ENCODE results near the gene SPEM2. TPM values are rescaled to one million over a fixed set of nuclear protein-coding genes. Genes with fewer than 3 reads are reported as not detected.

SPEM2 gene
- total RNA-seq, 2 donors from 2014 or later: 5.3 TPM; not detected in 1

GRCh38 chr17:7460850-7461660, 35.6 kb downstream of the SPEM2 start:
- no peak overlapping the region for H3K27ac ChIP-seq
- WGBS: 90% methylated on average over 7 of the region's 7 CpGs

DNA sequence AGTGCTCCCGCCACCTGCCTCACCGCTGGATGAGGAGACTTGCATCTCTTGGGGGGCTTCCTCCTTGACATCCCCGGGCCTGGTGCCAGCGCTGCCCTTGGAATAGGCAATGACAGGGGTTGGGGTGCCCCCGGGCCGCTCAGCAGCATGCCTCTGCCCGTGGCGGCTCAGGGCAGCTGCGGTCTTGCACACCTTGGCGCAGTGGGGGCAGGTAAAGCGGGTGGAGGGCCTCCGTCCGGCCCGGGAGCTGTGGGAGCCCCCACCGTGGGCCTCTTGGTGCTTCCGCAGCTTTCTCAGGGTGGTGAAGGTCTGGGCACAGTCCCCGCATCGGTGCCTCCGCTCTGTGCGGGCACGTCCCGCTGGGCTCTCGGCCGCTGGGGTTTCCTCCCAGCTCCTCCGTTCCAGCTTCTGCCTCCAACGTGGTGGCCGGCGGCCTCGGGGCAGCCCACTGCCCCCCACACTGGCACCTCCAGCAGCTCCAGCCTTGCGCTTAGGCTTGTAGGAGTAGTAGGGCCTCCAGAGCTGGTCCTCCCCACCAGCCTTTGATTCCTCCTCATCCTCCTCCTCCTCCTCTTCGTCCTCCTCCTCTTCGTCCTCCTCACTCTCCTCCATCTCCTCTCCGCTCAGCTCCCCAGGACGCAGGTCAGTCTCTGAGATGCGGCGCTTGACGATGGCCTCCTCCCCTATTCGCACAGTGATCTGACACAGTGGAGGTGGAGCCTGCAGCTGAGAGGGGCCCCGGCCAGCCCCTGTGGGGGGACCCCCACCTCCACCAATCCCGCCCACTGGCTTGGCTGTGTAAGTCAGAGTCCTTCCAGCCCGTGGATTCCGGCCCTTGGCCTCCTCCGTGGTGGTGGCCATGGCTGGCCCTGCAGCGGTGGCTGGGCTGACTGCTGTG, 37.3 kb downstream of the SPEM2 start:
- no peaks in the 10 kb centered on the region for H3K9me3 ChIP-seq
- WGBS: 87% methylated on average over 43 of the region's 44 CpGs
- no peak overlapping the region for H3K27ac ChIP-seq
- H3K36me3 ChIP-seq: peaks cover 4 to 5% of the 10 kb centered on the region in 2 donors
- no peaks in the 10 kb centered on the region for H3K4me1 ChIP-seq (replicated peaks)
- TF ChIP-seq, protein P1, sequence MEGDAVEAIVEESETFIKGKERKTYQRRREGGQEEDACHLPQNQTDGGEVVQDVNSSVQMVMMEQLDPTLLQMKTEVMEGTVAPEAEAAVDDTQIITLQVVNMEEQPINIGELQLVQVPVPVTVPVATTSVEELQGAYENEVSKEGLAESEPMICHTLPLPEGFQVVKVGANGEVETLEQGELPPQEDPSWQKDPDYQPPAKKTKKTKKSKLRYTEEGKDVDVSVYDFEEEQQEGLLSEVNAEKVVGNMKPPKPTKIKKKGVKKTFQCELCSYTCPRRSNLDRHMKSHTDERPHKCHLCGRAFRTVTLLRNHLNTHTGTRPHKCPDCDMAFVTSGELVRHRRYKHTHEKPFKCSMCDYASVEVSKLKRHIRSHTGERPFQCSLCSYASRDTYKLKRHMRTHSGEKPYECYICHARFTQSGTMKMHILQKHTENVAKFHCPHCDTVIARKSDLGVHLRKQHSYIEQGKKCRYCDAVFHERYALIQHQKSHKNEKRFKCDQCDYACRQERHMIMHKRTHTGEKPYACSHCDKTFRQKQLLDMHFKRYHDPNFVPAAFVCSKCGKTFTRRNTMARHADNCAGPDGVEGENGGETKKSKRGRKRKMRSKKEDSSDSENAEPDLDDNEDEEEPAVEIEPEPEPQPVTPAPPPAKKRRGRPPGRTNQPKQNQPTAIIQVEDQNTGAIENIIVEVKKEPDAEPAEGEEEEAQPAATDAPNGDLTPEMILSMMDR (IDR thresholded peaks at IDR 0.05): no peak
- TF ChIP-seq POLR2AphosphoS5 (IDR thresholded peaks at IDR 0.05) (no peak), POLR2A (IDR thresholded peaks at IDR 0.05) (no peak)
- no peaks in the 10 kb centered on the region for H3K27me3 ChIP-seq (replicated peaks; ENCODE audit: insufficient read depth)
- no peak for DNase-seq (ENCODE audit: low spot score)
- intact Hi-C loops (cut with DNase I): no loop called here
- no peak overlapping the region for H3K4me3 ChIP-seq

More at GRCh38 chr17:7460850-7461660, 35.6 kb downstream of the SPEM2 start:
- TF ChIP-seq, protein P1 (IDR thresholded peaks at IDR 0.05): no peak
- TF ChIP-seq POLR2A (IDR thresholded peaks at IDR 0.05) (no peak), POLR2AphosphoS5 (IDR thresholded peaks at IDR 0.05) (no peak)
- peaks cover 0 to 5% of the 10 kb centered on the region in 2 donors for H3K36me3 ChIP-seq
- intact Hi-C loops (cut with DNase I): no loop called here
- H3K27me3 ChIP-seq (replicated peaks; ENCODE audit: insufficient read depth): no peaks in the 10 kb centered on the region
- no peak overlapping the region for H3K4me3 ChIP-seq
- no peaks in the 10 kb centered on the region for H3K4me1 ChIP-seq (replicated peaks)
- DNase-seq (ENCODE audit: low spot score): no peak
- H3K9me3 ChIP-seq: no peaks in the 10 kb centered on the region

- H3K4me1 ChIP-seq (replicated peaks): no peaks in the 10 kb centered on the region
- DNase-seq (ENCODE audit: low spot score): no peak
- no peak overlapping the region for H3K4me3 ChIP-seq
- no peaks in the 10 kb centered on the region for H3K9me3 ChIP-seq
- no peak overlapping the region for H3K27ac ChIP-seq
- 85% methylated on average over 14 of the region's 14 CpGs for WGBS
- H3K27me3 ChIP-seq (replicated peaks; ENCODE audit: insufficient read depth): no peaks in the 10 kb centered on the region
- peaks cover 4 to 5% of the 10 kb centered on the region in 2 donors for H3K36me3 ChIP-seq
- intact Hi-C loops (cut with DNase I): no loop called here
- TF ChIP-seq POLR2A (IDR thresholded peaks at IDR 0.05): no peak
- TF ChIP-seq, protein P1 (IDR thresholded peaks at IDR 0.05): no peak
- no peak for TF ChIP-seq POLR2AphosphoS5 (IDR thresholded peaks at IDR 0.05)
Observed at GRCh38 chr17:7463372-7463846, 38.0 kb downstream of the SPEM2 start.

GRCh38 chr17:7464081-7464480, 38.7 kb downstream of the SPEM2 start:
- no peak overlapping the region for H3K27ac ChIP-seq
- WGBS: 64% methylated on average over 9 of the region's 9 CpGs

More at GRCh38 chr17:7464081-7464480, 38.7 kb downstream of the SPEM2 start:
- Histone ChIP-seq H3K4me1 (replicated peaks) (no peaks in the 10 kb centered on the region), H3K36me3 (peaks cover 4 to 5% of the 10 kb centered on the region in 2 donors), H3K27me3 (replicated peaks; ENCODE audit: insufficient read depth) (no peaks in the 10 kb centered on the region), H3K9me3 (no peaks in the 10 kb centered on the region), H3K4me3 (no peak overlapping the region)
- intact Hi-C loops (cut with DNase I): no loop called here
- no peak for TF ChIP-seq POLR2A (IDR thresholded peaks at IDR 0.05)
- TF ChIP-seq POLR2AphosphoS5 (IDR thresholded peaks at IDR 0.05): no peak
- TF ChIP-seq, protein P1 (IDR thresholded peaks at IDR 0.05): no peak
- no peak for DNase-seq (ENCODE audit: low spot score)

All from prostate gland (tissue), 2 donors.